ENCODE results near the gene HS6ST2.

GRCh38 chrX:132613801-132614200 lies 344.6 kb downstream of the HS6ST2 start:
- TF ChIP-seq CTCF (IDR thresholded peaks at IDR 0.05; ENCODE audit: borderline replicate concordance, extremely low read depth, low read length, poor library complexity, severe bottlenecking) (no peak), EZH2 (IDR thresholded peaks at IDR 0.05; ENCODE audit: borderline replicate concordance, low read depth, low read length, severe bottlenecking) (no peak)
